Measurements from ENCODE around the gene IQCN. TPM values are rescaled to one million over a fixed set of nuclear protein-coding genes. Genes with fewer than 3 reads are reported as not detected.

Gene IQCN
- total and polyA plus RNA-seq, 12 donors: 0.17 to 7.8 (median 0.96) TPM

GRCh38 chr19:18271433-18271841 lies 2.8 kb downstream of the IQCN start:
- Histone ChIP-seq H3K9me3 (no peaks in the 10 kb centered on the region), H3K4me1 (peaks cover 8 to 30% (median 25%) of the 10 kb centered on the region in 9 donors), H3K4me3 (no peak overlapping the region), H3K27ac (no peak overlapping the region), H3K27me3 (no peaks in the 10 kb centered on the region), H3K36me3 (peaks cover 0 to 37% (median 10%) of the 10 kb centered on the region in 9 donors)
- no peak for TF ChIP-seq CTCF (IDR thresholded peaks at IDR 0.05)
- no peak for DNase-seq
- intact Hi-C loops (cut with DNase I): loop anchor here in 2 of 10 donors (10.0 kb wide), 2 partner anchors 133 to 143 kb away; partner anchors contain the start of gene SSBP4 (in 1 of the 2)
- ATAC-seq: no peak
- 69 to 70% methylated on average over 6 of the region's 6 CpGs for WGBS, 2 donors

GRCh38 chr19:18270326-18270725 lies 3.9 kb downstream of the IQCN start:
- intact Hi-C loops (cut with DNase I): loop anchor here in 2 of 10 donors (10.0 kb wide), 2 partner anchors 134 to 144 kb away; partner anchors contain the start of gene SSBP4 (in 1 of the 2)
- no peak for TF ChIP-seq CTCF (IDR thresholded peaks at IDR 0.05)
- DNase-seq (no peak), ATAC-seq (no peak)
- Histone ChIP-seq H3K36me3 (peaks cover 0 to 39% (median 15%) of the 10 kb centered on the region in 9 donors), H3K27ac (no peak overlapping the region), H3K27me3 (no peaks in the 10 kb centered on the region), H3K4me1 (peaks cover 7 to 19% (median 14%) of the 10 kb centered on the region in 9 donors), H3K4me3 (no peak overlapping the region), H3K9me3 (no peaks in the 10 kb centered on the region)
- WGBS, 2 donors: 89 to 95% methylated on average over 9 of the region's 9 CpGs

DNA sequence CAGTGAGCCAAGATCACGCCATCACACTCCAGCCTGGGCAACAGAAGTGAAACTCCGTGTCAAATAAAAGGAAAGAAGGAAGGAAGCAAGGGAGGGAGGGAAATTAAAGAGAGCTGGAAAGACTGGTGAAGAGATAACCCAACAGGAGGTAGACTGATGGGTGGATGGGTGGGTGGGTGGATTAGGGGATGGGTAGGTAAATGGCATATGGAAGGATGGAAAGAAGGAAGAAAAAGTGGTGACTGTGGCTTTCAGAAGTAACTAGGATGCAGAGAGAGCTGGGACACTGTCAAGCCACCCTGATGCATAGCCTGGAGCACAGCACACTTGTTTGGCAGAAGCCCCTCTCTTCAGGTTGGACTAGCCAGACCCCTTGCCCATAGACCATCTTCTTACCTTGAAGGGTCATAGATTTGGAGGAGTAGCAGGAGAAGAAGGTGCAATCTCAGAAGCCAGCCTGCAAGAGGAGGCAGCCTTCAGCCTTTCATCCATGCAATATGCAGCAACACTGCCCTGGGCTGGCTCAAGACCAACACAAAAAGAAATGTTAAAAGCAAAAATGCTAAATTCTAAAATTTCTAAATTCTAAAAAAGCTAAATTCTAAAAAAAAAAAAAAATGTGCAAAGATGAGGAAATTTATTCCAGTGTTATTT lies 5.1 kb downstream of the IQCN start:
- intact Hi-C loops (cut with DNase I): loop anchor here in 1 of 10 donors (10.0 kb wide), 1 partner anchor 126 kb away; the partner anchor contains the start of gene LRRC25
- peaks cover 0 to 50% (median 15%) of the 10 kb centered on the region in 9 donors for H3K36me3 ChIP-seq
- WGBS, 2 donors: 72 to 80% methylated on average over 2 of the region's 2 CpGs
- no peaks in the 10 kb centered on the region for H3K27me3 ChIP-seq
- H3K27ac ChIP-seq: no peak overlapping the region
- DNase-seq (no peak), ATAC-seq (no peak)
- H3K4me1 ChIP-seq: peaks cover 0 to 7% (median 3%) of the 10 kb centered on the region in 9 donors
- H3K4me3 ChIP-seq: no peak overlapping the region
- H3K9me3 ChIP-seq: no peaks in the 10 kb centered on the region
- no peak for TF ChIP-seq CTCF (IDR thresholded peaks at IDR 0.05)

DNA sequence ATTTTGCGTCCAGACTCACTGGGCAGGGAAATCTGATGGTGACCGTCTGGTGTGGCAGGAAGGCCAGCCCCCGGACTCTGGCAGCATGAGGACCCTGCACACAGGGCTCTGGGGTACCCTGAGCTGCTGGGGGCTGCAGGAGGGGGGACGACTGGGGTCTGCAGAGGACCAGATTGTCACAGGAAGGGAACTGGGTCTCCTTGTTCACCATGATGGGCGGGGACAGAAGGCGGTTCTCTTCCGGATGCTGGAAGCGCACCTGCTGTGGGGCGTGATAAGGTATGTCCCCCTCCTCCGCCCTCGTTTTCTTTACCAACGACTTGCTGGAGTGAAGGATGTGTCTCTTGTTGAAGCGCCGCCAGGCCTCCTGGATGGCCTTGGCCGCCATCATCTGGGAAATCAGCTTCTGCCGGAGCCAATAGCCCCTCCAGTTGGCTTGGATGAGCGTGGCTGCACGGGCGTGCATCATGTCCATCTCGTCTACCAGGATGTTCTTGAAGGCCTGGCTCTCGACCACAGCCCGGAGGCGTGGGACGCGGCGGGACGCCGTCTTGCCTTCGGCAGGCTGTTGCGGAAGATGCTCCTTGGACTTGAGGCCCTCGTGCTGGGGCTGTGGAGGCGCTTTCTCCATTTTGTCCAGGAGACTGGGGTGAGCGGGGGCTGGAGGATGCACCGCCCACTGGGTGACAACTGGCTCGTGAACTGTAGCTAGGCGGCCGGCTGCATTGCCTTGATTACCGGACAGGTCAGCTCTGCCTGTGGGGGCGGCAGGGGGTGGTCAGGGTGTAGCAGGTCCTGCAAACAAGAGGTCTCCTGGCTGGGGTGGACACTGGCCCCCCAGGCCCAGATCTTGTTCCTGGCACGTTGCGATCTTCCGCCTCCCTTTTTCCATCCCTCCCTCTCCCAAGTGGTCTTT lies 7.2 kb downstream of the IQCN start:
- no peak for DNase-seq
- no peaks in the 10 kb centered on the region for H3K9me3 ChIP-seq
- H3K27me3 ChIP-seq: no peaks in the 10 kb centered on the region
- no peaks in the 10 kb centered on the region for H3K4me1 ChIP-seq
- H3K27ac ChIP-seq: no peak overlapping the region
- no peak overlapping the region for H3K4me3 ChIP-seq
- no peak for TF ChIP-seq CTCF (IDR thresholded peaks at IDR 0.05)
- WGBS, 2 donors: 93 to 95% methylated on average over 42 of the region's 42 CpGs
- intact Hi-C loops (cut with DNase I): loop anchor here in 1 of 10 donors (10.0 kb wide), 1 partner anchor 128 kb away; the partner anchor contains the start of gene LRRC25
- no peak for ATAC-seq
- peaks cover 0 to 66% (median 15%) of the 10 kb centered on the region in 9 donors for H3K36me3 ChIP-seq
